Ammon's horn (tissue), 1 donor: ENCODE results near the gene SCN2A.
"Not testable (repeated sequence)": the region's sequence is repeated elsewhere in the genome, so short reads cannot be mapped to it uniquely, and the experiment has no call there.

Experiments used
- DNase-seq: peaks from one replicate; pipeline ENCODE4 v3.0.0-alpha.2; 2016; ENCODE audit warnings: low spot score

Gene SCN2A

GRCh38 chr2:165253178-165253577 lies 14.0 kb downstream of the SCN2A start:
- no peak for DNase-seq

GRCh38 chr2:165256618-165257017 lies 17.4 kb downstream of the SCN2A start:
- no peak for DNase-seq

- DNase-seq: not testable (repeated sequence)
Measured at GRCh38 chr2:165260347-165260746, 21.1 kb downstream of the SCN2A start.

- no peak for DNase-seq
Measured at GRCh38 chr2:165268754-165269153, 29.5 kb downstream of the SCN2A start.

- DNase-seq: no peak
Measured at GRCh38 chr2:165273176-165273575, 34.0 kb downstream of the SCN2A start.

GRCh38 chr2:165274698-165275097 lies 35.5 kb downstream of the SCN2A start:
- peak; percentile 2 for DNase-seq

GRCh38 chr2:165275932-165276331 lies 36.7 kb downstream of the SCN2A start:
- no peak for DNase-seq

GRCh38 chr2:165277295-165277694 lies 38.1 kb downstream of the SCN2A start:
- DNase-seq: no peak

GRCh38 chr2:165277860-165278656 lies 38.8 kb downstream of the SCN2A start:
- DNase-seq: no peak

GRCh38 chr2:165280356-165280755 lies 41.1 kb downstream of the SCN2A start:
- no peak for DNase-seq

- DNase-seq: no peak
Measured at GRCh38 chr2:165281387-165281786, 42.2 kb downstream of the SCN2A start.

GRCh38 chr2:165283342-165283741 lies 44.1 kb downstream of the SCN2A start:
- DNase-seq: no peak

GRCh38 chr2:165287094-165287778 lies 48.0 kb downstream of the SCN2A start:
- no peak for DNase-seq

- no peak for DNase-seq
Measured at GRCh38 chr2:165289069-165289468, 49.9 kb downstream of the SCN2A start.

- peak; percentile 91 for DNase-seq
Measured at GRCh38 chr2:165293440-165294420, 54.5 kb downstream of the SCN2A start.

- DNase-seq: peak; percentile 5
Measured at GRCh38 chr2:165294912-165295311, 55.7 kb downstream of the SCN2A start.

- DNase-seq: peak; percentile 21
Measured at GRCh38 chr2:165295643-165296042, 56.4 kb downstream of the SCN2A start.

- no peak for DNase-seq
Measured at GRCh38 chr2:165305391-165306096, 66.3 kb downstream of the SCN2A start.

- no peak for DNase-seq
Measured at GRCh38 chr2:165307317-165307716, 68.1 kb downstream of the SCN2A start.

- DNase-seq: no peak
Measured at GRCh38 chr2:165311949-165312348, 72.7 kb downstream of the SCN2A start.

GRCh38 chr2:165312999-165313398 lies 73.8 kb downstream of the SCN2A start:
- DNase-seq: no peak

GRCh38 chr2:165313509-165313908 lies 74.3 kb downstream of the SCN2A start:
- no peak for DNase-seq
